Activated CD4-positive, alpha-beta T cell treated with anti-CD3 and anti-CD28 coated beads, Interleukin-2, amount 10 ng/mL, durations not matched to agents 7 days and 5 days (primary cell): Measurements from ENCODE around the gene PCSK5. TPM values are rescaled to one million over a fixed set of nuclear protein-coding genes. Genes with fewer than 3 reads are reported as not detected.

Experiments used
- CTCF ChIA-PET: fragments of 350-600 bp; sonication (Branson Sonifier 250); formaldehyde crosslinking; loops from one replicate; lab custom pipeline; 2021; ENCODE audit warnings: antibody characterized with exemption; lab: Charles Lee
- POLR2A ChIA-PET: fragments of 350-600 bp; sonication (Branson Sonifier 250); formaldehyde crosslinking; loops from one replicate; lab custom pipeline; 2021; ENCODE audit warnings: antibody characterized with exemption; lab: Charles Lee
- DNase-seq: peaks from one replicate; pipeline ENCODE4 v3.0.0-alpha.2; 2020
- H3K27ac Mint-ChIP-seq: one replicate; pipeline ENCODE4 v1.8.0; 2021; ENCODE audit warnings: mild to moderate bottlenecking, moderate library complexity, mixed read lengths
- H3K27me3 Mint-ChIP-seq: one replicate; pipeline ENCODE4 v1.8.0; 2021; ENCODE audit warnings: mixed read lengths
- H3K36me3 Mint-ChIP-seq: one replicate; pipeline ENCODE4 v1.8.0; 2021; ENCODE audit warnings: low read depth, mixed read lengths
- H3K4me1 Mint-ChIP-seq: one replicate; pipeline ENCODE4 v1.8.0; 2021; ENCODE audit warnings: mixed read lengths
- H3K4me3 Mint-ChIP-seq: one replicate; pipeline ENCODE4 v1.8.0; 2021; ENCODE audit warnings: mild to moderate bottlenecking, moderate library complexity, mixed read lengths
- H3K9me3 Mint-ChIP-seq: one replicate; pipeline ENCODE4 v1.8.0; 2021; ENCODE audit warnings: mixed read lengths
- total RNA-seq, 2 experiments: library from RNA; stranded (reverse); gene quantifications; one replicate each; pipeline ENCODE4 v1.2.3, GENCODE V29; 2021

Gene PCSK5
- total RNA-seq, 2 experiments from 2014 or later, result 3.9 to 4.3 TPM

DNA sequence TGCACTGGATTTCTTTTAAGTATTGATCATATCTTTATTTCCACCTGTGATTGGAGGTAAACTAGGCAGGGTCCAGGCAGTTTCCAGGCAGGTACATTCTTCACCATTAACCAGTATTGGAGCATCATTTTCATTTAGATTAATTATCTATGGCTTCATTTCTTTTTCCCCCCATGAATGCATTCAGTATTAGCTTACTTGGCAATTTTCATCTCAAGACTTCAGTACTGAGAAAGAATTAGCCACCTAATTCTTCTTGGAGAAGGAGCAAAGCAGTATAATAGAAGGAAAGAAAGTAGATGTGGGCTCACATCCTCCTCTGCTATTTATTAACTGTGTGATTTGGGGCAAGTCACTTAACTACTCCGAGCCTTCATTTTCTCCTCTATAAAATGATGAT, 295.0 kb downstream of the PCSK5 start:
- H3K36me3 Mint-ChIP-seq, result peaks cover 15% of the 10 kb centered on the region
- H3K27ac Mint-ChIP-seq, result no peak overlapping the region
- H3K27me3 Mint-ChIP-seq, result no peaks in the 10 kb centered on the region
- ChIA-PET CTCF (no interaction called here), POLR2A (no interaction called here)
- H3K4me1 Mint-ChIP-seq, result peaks cover 14% of the 10 kb centered on the region
- no peak overlapping the region for H3K4me3 Mint-ChIP-seq
- DNase-seq, result no peak
- no peaks in the 10 kb centered on the region for H3K9me3 Mint-ChIP-seq

DNA sequence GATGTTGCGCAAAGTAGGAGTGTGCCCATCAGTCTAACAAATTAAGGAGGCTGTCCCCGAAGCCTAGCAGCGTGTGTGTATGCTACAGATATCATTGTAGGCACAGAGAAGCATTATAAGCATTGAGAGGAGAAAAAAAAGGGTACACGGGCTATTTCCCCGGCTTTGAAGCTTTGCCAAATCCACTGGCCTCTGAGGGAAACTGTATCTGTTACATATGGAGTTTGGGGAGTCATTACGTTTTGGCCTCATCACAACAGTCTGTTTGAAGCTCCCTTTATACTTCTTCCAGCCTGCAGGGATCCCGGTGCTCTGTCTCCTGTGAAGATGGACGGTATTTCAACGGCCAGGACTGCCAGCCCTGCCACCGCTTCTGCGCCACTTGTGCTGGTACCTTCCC, 297.8 kb downstream of the PCSK5 start:
- Mint-ChIP-seq H3K27ac (no peak overlapping the region), H3K4me3 (no peak overlapping the region), H3K9me3 (no peaks in the 10 kb centered on the region), H3K27me3 (no peaks in the 10 kb centered on the region), H3K4me1 (no peaks in the 10 kb centered on the region), H3K36me3 (peaks cover 5% of the 10 kb centered on the region)
- ChIA-PET CTCF (interaction anchor here (0.9 kb wide), 1 partner anchor 10 kb away, joined by 3 read pairs; no protein-coding TSS in a partner anchor), POLR2A (no interaction called here)
- DNase-seq, result no peak

DNA sequence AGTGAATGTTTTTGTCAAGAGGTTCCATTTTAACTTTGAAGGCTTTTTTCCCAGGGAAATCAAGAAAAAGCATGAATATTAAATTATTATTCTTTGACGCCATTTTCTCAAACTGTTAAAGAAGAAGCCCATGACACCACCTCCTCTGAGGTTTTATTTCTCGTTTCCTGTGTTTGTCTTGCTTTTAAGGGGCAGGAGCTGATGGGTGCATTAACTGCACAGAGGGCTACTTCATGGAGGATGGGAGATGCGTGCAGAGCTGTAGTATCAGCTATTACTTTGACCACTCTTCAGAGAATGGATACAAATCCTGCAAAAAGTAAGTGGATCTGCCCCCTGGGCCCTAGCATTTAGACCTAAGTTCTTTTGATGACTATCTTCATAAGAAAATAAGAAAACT, 298.4 kb downstream of the PCSK5 start:
- Mint-ChIP-seq H3K27ac (no peak overlapping the region), H3K27me3 (no peaks in the 10 kb centered on the region), H3K4me1 (no peaks in the 10 kb centered on the region), H3K36me3 (peaks cover 3% of the 10 kb centered on the region), H3K9me3 (no peaks in the 10 kb centered on the region), H3K4me3 (no peak overlapping the region)
- CTCF ChIA-PET, result interaction anchor here (0.9 kb wide), 1 partner anchor 9 kb away, joined by 3 read pairs; no protein-coding TSS in a partner anchor
- POLR2A ChIA-PET, result no interaction called here
- no peak for DNase-seq

DNA sequence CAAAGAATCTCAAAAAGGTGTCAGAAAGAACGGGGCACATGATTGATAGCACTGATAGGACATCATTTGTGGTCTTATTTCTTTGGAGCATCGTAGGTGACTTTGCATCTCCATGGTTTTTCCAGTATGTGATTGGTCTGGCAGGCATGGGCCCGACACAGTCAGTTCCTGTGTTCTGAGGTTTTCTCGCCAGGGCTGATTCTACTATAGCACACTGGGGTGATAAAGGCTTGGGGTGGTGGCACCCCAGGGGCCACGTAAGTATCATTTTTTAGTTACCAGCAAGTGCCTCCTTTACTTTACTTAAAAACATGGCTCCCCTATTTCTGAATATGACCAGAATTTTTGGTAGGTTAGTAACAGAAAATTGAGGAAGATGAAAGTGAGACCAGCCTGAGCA, 301.0 kb downstream of the PCSK5 start:
- peaks cover 3% of the 10 kb centered on the region for H3K36me3 Mint-ChIP-seq
- H3K27ac Mint-ChIP-seq, result no peak overlapping the region

DNA sequence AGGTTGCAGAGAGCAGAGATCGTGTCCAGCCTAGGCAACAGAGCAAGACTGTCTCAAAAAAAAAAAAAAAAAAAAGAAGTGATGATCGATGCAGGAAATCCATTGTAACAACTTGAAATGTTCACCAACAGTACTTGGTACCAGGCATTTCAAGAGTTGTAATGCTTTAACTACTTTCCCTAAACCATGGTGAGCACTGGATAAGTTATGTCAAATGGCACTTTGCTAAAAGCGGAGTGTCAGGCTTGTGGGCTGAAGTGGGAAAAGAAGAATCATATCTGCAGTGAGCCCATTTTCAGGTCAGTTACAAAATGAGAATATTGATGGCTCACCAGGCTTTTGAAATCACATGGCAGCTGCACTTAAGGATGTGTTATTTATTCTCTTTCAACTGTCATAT, 301.5 kb downstream of the PCSK5 start:
- no peaks in the 10 kb centered on the region for H3K9me3 Mint-ChIP-seq
- H3K27me3 Mint-ChIP-seq, result no peaks in the 10 kb centered on the region
- POLR2A ChIA-PET, result no interaction called here
- H3K4me3 Mint-ChIP-seq, result no peak overlapping the region
- CTCF ChIA-PET, result no interaction called here
- no peak overlapping the region for H3K27ac Mint-ChIP-seq
- no peaks in the 10 kb centered on the region for H3K4me1 Mint-ChIP-seq
- no peak for DNase-seq
- H3K36me3 Mint-ChIP-seq, result peaks cover 3% of the 10 kb centered on the region

More for the DNA sequence above, 301.0 kb downstream of the PCSK5 start:
- Mint-ChIP-seq H3K4me1 (no peaks in the 10 kb centered on the region), H3K4me3 (no peak overlapping the region), H3K9me3 (no peaks in the 10 kb centered on the region), H3K27me3 (no peaks in the 10 kb centered on the region)
- ChIA-PET CTCF (no interaction called here), POLR2A (no interaction called here)
- DNase-seq, result no peak

DNA sequence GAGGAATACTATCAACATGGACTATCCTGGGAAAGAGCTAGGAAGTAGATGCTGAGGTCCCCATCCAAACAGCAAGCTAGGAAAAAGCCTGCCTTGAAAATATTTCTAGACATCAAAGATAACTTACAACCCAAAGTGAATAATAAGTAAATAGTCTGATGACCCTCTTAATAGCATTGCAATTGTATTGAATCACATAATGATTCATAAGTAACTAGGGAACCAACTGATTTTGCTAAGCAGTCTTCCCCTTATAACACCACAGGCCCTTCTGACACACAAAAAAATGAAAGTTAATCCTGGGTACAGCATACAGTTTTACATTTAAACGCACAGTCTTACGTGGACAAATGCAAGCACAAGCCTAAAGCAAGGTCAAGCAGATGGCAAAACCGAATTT, 304.4 kb downstream of the PCSK5 start:
- H3K27ac Mint-ChIP-seq, result no peak overlapping the region
- POLR2A ChIA-PET, result no interaction called here
- no peaks in the 10 kb centered on the region for H3K4me1 Mint-ChIP-seq
- H3K4me3 Mint-ChIP-seq, result no peak overlapping the region
- H3K36me3 Mint-ChIP-seq, result no peaks in the 10 kb centered on the region
- CTCF ChIA-PET, result no interaction called here
- no peaks in the 10 kb centered on the region for H3K27me3 Mint-ChIP-seq
- no peak for DNase-seq
- no peaks in the 10 kb centered on the region for H3K9me3 Mint-ChIP-seq

DNA sequence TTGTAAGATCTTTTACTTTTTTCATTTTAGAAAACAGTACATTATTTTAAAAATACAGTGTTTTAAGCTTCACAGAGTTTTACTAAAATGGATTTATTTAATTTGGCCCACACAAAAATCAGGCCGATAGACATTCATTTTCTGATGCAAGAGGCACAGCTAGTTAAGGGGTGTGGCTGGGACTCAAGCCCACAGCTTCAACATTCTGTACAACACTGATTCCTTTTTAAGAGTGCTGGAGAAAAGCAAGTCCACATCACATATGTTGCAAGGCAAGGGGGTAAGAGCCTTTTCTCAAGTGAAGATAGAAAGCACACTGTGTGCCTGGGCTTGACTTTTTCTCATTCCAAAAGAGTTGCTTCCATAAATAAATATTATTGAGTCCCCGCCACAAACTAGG, 307.9 kb downstream of the PCSK5 start:
- Mint-ChIP-seq H3K9me3 (no peaks in the 10 kb centered on the region), H3K27me3 (no peaks in the 10 kb centered on the region), H3K4me1 (no peaks in the 10 kb centered on the region), H3K4me3 (no peak overlapping the region), H3K36me3 (no peaks in the 10 kb centered on the region), H3K27ac (no peak overlapping the region)
- CTCF ChIA-PET, result interaction anchor here (1.1 kb wide), 1 partner anchor 10 kb away, joined by 3 read pairs; no protein-coding TSS in a partner anchor
- no peak for DNase-seq
- POLR2A ChIA-PET, result no interaction called here

DNA sequence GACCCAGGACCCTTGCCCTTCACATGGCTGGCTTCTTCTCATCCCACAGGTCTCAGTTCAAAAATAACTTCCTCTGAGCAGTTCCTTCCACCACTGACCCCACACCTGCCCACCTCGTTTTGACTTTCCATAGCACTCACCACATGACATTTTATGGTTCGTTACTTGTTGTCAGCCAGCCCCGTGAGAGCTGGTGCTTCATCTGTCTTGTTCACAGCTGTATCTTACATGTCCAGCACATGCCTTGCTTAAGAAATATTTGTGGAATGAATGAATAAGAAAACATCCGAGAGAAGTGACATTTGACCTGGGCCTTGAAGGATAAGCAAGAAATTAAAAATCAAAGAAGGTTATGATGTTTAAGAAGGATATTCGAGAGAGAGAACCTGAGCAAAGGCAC, 309.8 kb downstream of the PCSK5 start:
- Mint-ChIP-seq H3K36me3 (no peaks in the 10 kb centered on the region), H3K4me1 (no peaks in the 10 kb centered on the region), H3K9me3 (no peaks in the 10 kb centered on the region), H3K4me3 (no peak overlapping the region), H3K27me3 (no peaks in the 10 kb centered on the region), H3K27ac (no peak overlapping the region)
- CTCF ChIA-PET, result interaction anchor here (0.7 to 1.3 kb wide), 3 partner anchors 16 to 40 kb away, joined by 3 read pairs; no protein-coding TSS in a partner anchor
- DNase-seq, result no peak
- POLR2A ChIA-PET, result no interaction called here

DNA sequence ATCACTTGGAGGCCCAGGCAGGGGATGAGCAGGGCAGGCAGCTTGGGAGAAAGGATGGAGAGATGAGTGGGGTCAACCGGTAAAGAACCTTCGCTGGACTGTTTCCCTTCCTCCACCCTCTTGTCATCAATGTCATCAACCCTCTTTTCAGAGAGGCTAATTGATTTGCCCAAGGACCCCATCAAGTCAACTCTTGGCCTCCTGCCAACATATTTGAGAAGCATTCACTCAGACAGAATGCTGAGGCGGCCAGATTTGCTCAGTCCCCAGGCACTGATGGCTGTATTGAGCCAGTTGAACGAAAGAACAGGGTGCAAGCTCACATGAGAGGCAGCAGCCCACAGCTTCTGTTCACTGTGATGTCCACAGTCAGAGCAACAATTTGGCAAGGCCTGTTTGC, 310.3 kb downstream of the PCSK5 start:
- Mint-ChIP-seq H3K27me3 (no peaks in the 10 kb centered on the region), H3K4me3 (no peak overlapping the region), H3K36me3 (no peaks in the 10 kb centered on the region), H3K9me3 (no peaks in the 10 kb centered on the region), H3K27ac (no peak overlapping the region), H3K4me1 (no peaks in the 10 kb centered on the region)
- DNase-seq, result no peak
- ChIA-PET CTCF (interaction anchor here (1.2 to 1.3 kb wide), 2 partner anchors 16 to 40 kb away, joined by 3 read pairs; no protein-coding TSS in a partner anchor), POLR2A (no interaction called here)

DNA sequence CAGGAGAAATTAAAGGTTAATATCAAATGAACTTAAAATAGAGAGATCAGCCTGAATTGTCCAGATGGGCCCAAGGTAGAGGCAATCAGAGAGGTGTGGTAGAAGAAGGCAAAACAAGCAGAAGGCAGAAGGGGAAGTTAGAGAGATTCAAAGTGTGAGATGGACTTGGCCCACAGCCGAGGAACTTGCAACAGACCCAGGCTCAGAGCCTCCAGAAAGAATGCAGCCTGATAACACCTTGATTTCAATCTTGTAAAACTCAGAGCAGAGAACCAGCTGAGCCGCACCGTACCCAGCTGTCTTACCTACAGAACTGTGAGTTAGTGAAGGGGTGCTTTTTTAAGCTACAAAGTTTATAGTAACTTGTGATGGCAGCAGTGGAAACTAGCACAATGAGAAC, 312.9 kb downstream of the PCSK5 start:
- Mint-ChIP-seq H3K4me1 (no peaks in the 10 kb centered on the region), H3K27ac (no peak overlapping the region), H3K36me3 (no peaks in the 10 kb centered on the region), H3K27me3 (no peaks in the 10 kb centered on the region), H3K9me3 (no peaks in the 10 kb centered on the region), H3K4me3 (no peak overlapping the region)
- ChIA-PET CTCF (no interaction called here), POLR2A (no interaction called here)
- DNase-seq, result no peak

DNA sequence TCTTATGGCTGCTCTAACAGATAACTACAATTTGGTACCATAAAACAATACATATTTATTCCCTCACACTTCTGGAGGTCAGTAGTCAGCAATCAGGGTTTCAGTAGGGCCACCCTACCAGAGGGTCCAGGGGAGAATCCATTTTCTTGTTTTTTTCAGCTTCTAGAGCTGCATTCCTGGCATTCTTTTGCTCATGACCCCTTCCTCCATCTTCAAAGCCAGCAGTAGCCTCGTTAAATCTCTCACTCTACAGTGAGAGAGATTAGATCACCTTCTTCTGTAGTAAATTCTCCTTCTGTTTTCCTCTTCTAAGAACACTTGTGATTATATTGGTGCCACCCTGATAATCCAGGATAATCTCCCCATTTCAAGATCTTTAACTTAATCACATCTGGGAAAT, 316.3 kb downstream of the PCSK5 start:
- DNase-seq, result no peak
- POLR2A ChIA-PET, result no interaction called here
- CTCF ChIA-PET, result no interaction called here
- no peaks in the 10 kb centered on the region for H3K9me3 Mint-ChIP-seq
- no peak overlapping the region for H3K4me3 Mint-ChIP-seq
- H3K27ac Mint-ChIP-seq, result no peak overlapping the region
- H3K27me3 Mint-ChIP-seq, result no peaks in the 10 kb centered on the region
- H3K36me3 Mint-ChIP-seq, result no peaks in the 10 kb centered on the region
- H3K4me1 Mint-ChIP-seq, result no peaks in the 10 kb centered on the region

DNA sequence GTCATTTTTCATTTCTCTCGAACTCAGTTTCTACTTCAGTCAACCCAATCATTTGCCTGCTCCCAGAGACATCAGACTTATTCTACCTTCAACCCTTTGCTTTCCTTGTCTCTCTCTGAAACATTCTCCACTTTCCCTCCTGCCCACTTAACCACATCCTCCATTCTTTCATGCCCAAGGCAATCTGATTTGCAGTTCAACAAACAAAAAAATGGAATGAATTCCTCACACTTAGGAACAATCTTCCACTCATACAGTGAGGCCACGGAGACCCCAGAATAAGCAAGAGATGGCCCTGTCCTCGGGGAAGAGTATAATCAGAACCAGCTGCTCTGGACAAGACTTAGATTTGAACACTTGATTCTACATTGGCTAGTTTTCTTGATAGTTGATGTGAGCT, 323.3 kb downstream of the PCSK5 start:
- no peak overlapping the region for H3K27ac Mint-ChIP-seq
- no peaks in the 10 kb centered on the region for H3K27me3 Mint-ChIP-seq
- ChIA-PET POLR2A (no interaction called here), CTCF (no interaction called here)
- H3K4me3 Mint-ChIP-seq, result no peak overlapping the region
- no peaks in the 10 kb centered on the region for H3K4me1 Mint-ChIP-seq
- no peaks in the 10 kb centered on the region for H3K9me3 Mint-ChIP-seq
- DNase-seq, result no peak
- no peaks in the 10 kb centered on the region for H3K36me3 Mint-ChIP-seq

DNA sequence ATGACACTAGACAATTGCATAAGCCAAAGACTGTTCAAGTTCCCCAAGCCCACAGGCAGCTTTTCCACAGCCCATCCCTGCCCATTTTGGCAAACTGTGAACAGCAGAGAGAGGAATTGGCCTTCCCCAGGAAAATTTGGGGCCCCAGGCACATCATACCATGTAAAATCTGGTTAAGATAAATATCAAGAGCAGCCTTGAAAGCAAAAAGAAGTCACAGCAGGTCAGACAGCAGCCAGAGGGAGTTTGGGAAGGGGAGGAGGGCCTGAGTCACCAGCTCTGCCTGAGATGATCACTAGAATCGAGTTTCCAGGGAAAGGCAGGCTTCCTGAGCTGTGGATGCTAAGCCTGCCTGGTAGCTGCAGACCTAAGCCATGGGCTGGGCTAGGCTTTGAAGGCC, 324.6 kb downstream of the PCSK5 start:
- DNase-seq, result no peak
- Mint-ChIP-seq H3K27ac (no peak overlapping the region), H3K4me1 (no peaks in the 10 kb centered on the region), H3K9me3 (no peaks in the 10 kb centered on the region), H3K4me3 (no peak overlapping the region), H3K27me3 (no peaks in the 10 kb centered on the region), H3K36me3 (no peaks in the 10 kb centered on the region)
- ChIA-PET POLR2A (no interaction called here), CTCF (no interaction called here)

DNA sequence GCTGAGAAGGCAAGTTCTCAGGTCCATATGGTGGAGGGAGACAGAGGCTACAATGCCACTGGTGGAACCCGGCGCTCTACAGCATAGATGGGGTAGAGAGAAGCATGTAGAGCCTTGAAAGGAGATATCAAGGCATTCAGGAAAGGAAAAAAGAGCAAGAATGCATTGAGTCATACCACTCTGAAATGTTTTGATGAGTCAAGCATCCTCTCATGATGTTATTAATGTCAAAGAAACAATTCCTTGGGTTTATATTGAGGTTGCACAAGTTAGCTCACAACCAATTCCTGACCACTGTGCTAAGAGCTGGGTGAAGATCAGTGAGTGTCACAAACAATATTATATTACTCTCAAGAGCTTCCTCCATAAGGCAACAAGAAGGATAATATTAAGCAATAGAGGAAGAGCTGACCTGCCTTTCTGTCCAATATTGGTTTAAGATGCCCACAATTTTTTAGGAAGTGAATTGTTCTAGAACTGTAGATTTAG, 325.7 kb downstream of the PCSK5 start:
- Mint-ChIP-seq H3K9me3 (no peaks in the 10 kb centered on the region), H3K27ac (no peak overlapping the region), H3K4me1 (no peaks in the 10 kb centered on the region), H3K36me3 (no peaks in the 10 kb centered on the region), H3K27me3 (no peaks in the 10 kb centered on the region), H3K4me3 (no peak overlapping the region)
- POLR2A ChIA-PET, result no interaction called here
- DNase-seq, result no peak
- CTCF ChIA-PET, result interaction anchor here (0.9 kb wide), 1 partner anchor 16 kb away, joined by 3 read pairs; no protein-coding TSS in a partner anchor
